GM19099 (cell line): ENCODE measurements around the gene LRCH4.

ENCODE experiments used
- POLR2A ChIP-seq: IDR thresholded peaks from 3 replicates; pipeline ENCODE4 v1.6.1; 2011; ENCODE audit warnings: low read depth; ENCODE audit not compliant: insufficient read length; ENCODE audit errors: extremely low read depth

The LRCH4 gene

DNA sequence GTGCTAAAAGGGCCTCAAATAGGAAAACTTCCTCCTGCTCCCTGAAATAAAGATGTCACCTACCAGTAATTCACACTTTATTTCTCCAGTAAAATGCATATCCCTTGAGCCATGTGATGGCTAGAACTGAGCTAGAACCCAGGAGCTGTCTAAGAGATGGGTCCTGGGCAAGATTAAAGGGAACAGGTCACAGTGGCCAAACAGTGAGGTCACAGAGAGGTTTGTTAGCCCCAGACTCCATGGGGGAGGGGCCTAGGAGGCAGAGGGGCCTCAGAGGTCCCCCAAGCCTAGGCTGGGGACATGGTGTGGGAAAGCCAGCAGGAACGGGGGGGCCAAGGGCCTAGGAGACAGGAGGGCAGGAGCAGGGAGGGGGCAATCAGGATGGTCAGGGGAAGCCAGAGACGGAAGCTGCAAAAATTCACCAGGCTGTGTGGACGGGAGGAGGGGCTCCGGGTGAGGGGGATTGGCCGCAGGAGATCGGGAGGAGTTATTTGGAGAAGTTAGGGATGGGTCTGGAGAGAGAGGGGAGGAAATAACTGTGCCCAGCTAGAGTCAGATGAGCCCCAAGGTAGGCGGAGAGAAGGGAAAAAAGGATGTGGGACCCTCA is 3.5 kb upstream of the LRCH4 start:
- no peak for TF ChIP-seq POLR2A

GRCh38 chr7:100588438-100588837 is 2.5 kb upstream of the LRCH4 start:
- TF ChIP-seq POLR2A = no peak

- TF ChIP-seq POLR2A = peak; percentile 68
Measured at GRCh38 chr7:100586266-100587025, 517 bp upstream of the LRCH4 start, which contains the start of gene FBXO24. TSS of gene FBXO24 (plus strand) at chr7:100586328. CDS start at chr7:100586626, 298 bp downstream.

- TF ChIP-seq POLR2A = no peak
Measured at GRCh38 chr7:100584683-100585510, 1.0 kb downstream of the LRCH4 start.

- no peak for TF ChIP-seq POLR2A
Measured at GRCh38 chr7:100584054-100584682, 1.8 kb downstream of the LRCH4 start.

DNA sequence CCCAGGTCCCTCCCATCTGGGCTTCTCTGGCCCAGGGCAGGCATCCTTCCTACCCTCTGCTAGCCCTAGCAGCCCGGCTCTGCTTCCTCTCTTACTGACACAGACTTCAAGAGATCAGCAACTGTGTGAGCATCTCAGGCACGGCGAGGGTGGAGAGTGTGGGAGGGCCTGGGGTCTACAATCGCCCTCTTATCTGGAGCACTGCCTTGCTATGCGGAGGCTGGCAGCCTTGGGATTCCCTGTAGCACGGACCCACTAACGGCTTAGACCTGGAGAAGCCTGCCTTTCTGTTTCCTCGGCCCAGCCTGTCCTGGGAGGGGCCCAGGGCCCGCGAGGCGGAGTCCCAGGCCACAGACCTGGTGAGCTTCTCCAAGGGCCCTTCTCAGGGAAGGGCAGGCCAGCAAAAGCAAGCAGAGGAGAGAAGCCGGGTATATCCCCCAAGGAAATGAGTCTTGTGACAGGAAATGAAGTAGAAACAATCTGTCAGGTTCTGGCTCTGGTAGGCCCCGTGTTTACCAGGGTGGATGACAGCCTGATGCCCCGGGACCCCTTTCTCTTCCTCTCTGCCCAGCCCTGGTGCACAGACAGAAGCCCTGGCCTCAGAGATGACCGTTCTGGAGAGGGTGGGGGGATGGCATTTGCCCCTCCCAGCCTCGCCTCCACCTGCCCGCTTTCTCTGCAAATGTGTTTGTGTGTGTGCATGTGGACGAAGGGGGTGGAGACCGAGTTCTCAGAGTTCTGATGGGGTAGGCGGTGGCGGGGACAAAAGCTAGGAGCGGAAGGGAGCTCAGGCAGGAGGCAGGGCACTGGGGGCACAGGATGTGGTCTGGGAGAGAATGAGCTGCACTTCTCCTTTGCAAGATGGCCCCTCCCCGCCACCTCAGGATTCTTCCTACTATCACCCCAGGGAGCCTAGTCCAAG is 2.5 kb downstream of the LRCH4 start:
- peak; percentile 30 for TF ChIP-seq POLR2A

DNA sequence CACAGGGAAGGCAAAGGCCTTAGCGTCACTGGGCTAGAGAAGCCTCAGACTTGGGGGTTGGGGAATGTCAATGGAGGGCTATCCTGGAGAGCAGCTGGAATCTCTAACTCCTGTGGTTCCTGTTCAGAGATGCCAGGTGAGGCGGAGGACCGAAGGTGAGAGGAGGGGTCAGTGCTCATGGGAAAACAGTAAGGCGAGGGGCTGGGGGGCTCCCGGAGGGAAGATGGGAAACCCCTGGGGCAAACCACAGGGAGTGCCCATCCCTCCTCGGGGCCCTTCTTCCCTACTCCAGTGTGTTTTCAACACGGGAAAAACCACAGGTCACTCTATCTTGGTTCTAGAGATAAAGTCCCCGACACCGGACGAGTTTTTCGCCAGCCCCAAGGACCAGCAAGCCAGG is 3.3 kb downstream of the LRCH4 start:
- no peak for TF ChIP-seq POLR2A

- TF ChIP-seq POLR2A = no peak
Measured at GRCh38 chr7:100582041-100582579, 3.8 kb downstream of the LRCH4 start.

GRCh38 chr7:100580466-100581283 is 5.3 kb downstream of the LRCH4 start:
- TF ChIP-seq POLR2A = no peak

GRCh38 chr7:100578246-100579183 is 7.4 kb downstream of the LRCH4 start:
- TF ChIP-seq POLR2A = no peak

- no peak for TF ChIP-seq POLR2A
Measured at GRCh38 chr7:100577507-100577906, 8.4 kb downstream of the LRCH4 start.

GRCh38 chr7:100577103-100577502 is 8.8 kb downstream of the LRCH4 start:
- TF ChIP-seq POLR2A = no peak
